ENCODE results near the gene TTLL11.

DNA sequence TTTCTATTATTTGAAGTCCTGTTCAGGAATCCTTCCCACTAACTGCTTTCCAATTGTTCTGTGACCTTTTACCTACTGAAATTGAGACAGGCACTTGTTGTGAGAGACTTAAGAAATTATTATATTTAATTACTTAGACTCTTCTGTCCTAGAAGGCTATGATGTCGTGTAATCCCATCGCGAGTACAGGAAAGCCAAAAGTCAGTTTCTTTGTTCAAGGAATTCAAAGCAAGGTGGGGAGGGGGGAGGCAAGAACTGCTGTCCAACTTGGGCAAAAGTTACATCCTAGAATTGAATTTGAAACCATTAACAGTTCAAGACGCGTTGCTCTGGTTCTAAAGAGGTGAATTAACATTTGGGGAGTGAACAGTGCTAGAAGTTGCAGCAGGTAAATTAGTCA is 48.6 kb upstream of the TTLL11 start:
- TF ChIP-seq, protein P1, sequence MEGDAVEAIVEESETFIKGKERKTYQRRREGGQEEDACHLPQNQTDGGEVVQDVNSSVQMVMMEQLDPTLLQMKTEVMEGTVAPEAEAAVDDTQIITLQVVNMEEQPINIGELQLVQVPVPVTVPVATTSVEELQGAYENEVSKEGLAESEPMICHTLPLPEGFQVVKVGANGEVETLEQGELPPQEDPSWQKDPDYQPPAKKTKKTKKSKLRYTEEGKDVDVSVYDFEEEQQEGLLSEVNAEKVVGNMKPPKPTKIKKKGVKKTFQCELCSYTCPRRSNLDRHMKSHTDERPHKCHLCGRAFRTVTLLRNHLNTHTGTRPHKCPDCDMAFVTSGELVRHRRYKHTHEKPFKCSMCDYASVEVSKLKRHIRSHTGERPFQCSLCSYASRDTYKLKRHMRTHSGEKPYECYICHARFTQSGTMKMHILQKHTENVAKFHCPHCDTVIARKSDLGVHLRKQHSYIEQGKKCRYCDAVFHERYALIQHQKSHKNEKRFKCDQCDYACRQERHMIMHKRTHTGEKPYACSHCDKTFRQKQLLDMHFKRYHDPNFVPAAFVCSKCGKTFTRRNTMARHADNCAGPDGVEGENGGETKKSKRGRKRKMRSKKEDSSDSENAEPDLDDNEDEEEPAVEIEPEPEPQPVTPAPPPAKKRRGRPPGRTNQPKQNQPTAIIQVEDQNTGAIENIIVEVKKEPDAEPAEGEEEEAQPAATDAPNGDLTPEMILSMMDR (IDR thresholded peaks at IDR 0.05) = no peak
- no peak for TF ChIP-seq POLR2A (IDR thresholded peaks at IDR 0.05)

All from Peyer's patch (tissue), 4 donors.